Adipocyte (in vitro differentiated cells): ENCODE results near the gene ANO4.
A peak's percentile ranks its signal among the peaks of the same experiment; 100 is the strongest.

Experiments used
- DNase-seq: peaks from one replicate; pipeline ENCODE4 v3.0.0-alpha.2; 2015; ENCODE audit warnings: low read depth
- H3K27me3 ChIP-seq: replicated peaks from 2 replicates; pipeline ENCODE4 v1.7.0; 2013; ENCODE audit warnings: mild to moderate bottlenecking, low read length, moderate library complexity; ENCODE audit not compliant: control insufficient read depth, insufficient read depth
- H3K36me3 ChIP-seq: 2 replicates; pipeline ENCODE4 v1.7.0; 2013; ENCODE audit warnings: low read length, mild to moderate bottlenecking, moderate library complexity; ENCODE audit not compliant: control insufficient read depth, insufficient read depth, severe bottlenecking
- H3K4me1 ChIP-seq: 2 replicates; pipeline ENCODE4 v1.7.0; 2013; ENCODE audit warnings: mild to moderate bottlenecking, low read length, moderate library complexity; ENCODE audit not compliant: control insufficient read depth, insufficient read depth
- H3K4me3 ChIP-seq: 2 replicates; pipeline ENCODE4 v1.7.0; 2013; ENCODE audit warnings: mild to moderate bottlenecking, low read length, moderate library complexity
- H3K9ac ChIP-seq: 2 replicates; pipeline ENCODE4 v1.7.0; 2013; ENCODE audit warnings: mild to moderate bottlenecking, low read length, moderate library complexity
- H3K9me3 ChIP-seq: 2 replicates; pipeline ENCODE4 v1.7.0; 2013; ENCODE audit warnings: mild to moderate bottlenecking, low read length, moderate library complexity; ENCODE audit not compliant: control insufficient read depth

The ANO4 gene

GRCh38 chr12:100794441-100795173 is at the start of gene ANO4:
Gene ANO4, plus strand, starts transcription at chr12:100794776. Its CDS starts 107,010 bp downstream, at chr12:100901786.
- H3K9ac ChIP-seq: no peak within 1 kb of the TSS
- no peaks in the 10 kb centered on the region for H3K36me3 ChIP-seq
- peak within 1 kb of the TSS; percentile 36 for H3K4me3 ChIP-seq
- H3K27me3 ChIP-seq: peaks cover 22% of the 10 kb centered on the region
- H3K4me1 ChIP-seq: peaks cover 7% of the 10 kb centered on the region
- H3K9me3 ChIP-seq: no peaks in the 10 kb centered on the region
- peak; percentile 6 for DNase-seq

DNA sequence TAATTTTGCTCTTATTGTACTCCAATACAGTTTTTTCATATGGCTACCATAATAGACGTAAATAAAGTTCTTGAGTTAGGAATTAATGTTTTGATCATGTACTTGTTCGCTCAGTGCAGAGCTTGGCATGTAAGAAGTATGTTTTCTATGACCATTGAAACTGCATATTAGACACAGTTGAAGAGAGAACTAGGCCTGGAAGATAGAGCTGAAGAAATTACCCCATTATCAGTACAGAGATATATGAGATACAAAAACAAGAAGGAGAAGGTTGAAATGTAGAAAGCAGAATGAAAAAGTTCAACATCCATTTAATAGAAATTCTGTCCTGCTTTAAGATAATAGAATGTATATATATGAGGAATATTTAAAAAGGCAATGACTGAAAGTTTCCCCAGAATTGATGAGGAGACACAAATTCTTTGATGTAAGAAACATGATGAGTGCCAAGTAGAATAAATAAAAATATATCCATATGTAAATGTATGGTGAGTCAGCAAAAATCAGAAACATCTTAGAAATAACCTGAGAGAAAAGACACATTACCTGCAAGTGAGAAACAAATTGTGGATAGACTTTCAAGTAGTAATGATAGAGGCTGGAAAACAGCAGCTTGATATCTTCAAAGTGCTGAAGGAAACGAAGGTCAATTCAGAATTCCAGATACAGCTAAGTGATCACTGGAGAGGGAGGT is 49.1 kb upstream of the ANO4 start:
- Histone ChIP-seq H3K9ac (no peak overlapping the region), H3K4me1 (peaks cover 5% of the 10 kb centered on the region), H3K4me3 (no peak overlapping the region), H3K36me3 (no peaks in the 10 kb centered on the region), H3K9me3 (peaks cover 8% of the 10 kb centered on the region), H3K27me3 (no peaks in the 10 kb centered on the region)
- DNase-seq: no peak

GRCh38 chr12:100752841-100753240 is 41.7 kb upstream of the ANO4 start:
- Histone ChIP-seq H3K4me3 (no peak overlapping the region), H3K9ac (no peak overlapping the region), H3K4me1 (no peaks in the 10 kb centered on the region), H3K27me3 (no peaks in the 10 kb centered on the region), H3K36me3 (no peaks in the 10 kb centered on the region), H3K9me3 (peaks cover 15% of the 10 kb centered on the region)
- no peak for DNase-seq

- Histone ChIP-seq H3K9ac (no peak overlapping the region), H3K9me3 (peaks cover 15% of the 10 kb centered on the region), H3K36me3 (no peaks in the 10 kb centered on the region), H3K27me3 (no peaks in the 10 kb centered on the region), H3K4me1 (no peaks in the 10 kb centered on the region), H3K4me3 (no peak overlapping the region)
- no peak for DNase-seq
Measured at GRCh38 chr12:100753837-100754236, 40.7 kb upstream of the ANO4 start.

- Histone ChIP-seq H3K4me3 (no peak overlapping the region), H3K36me3 (no peaks in the 10 kb centered on the region), H3K27me3 (no peaks in the 10 kb centered on the region), H3K9ac (no peak overlapping the region), H3K4me1 (no peaks in the 10 kb centered on the region), H3K9me3 (peaks cover 15% of the 10 kb centered on the region)
- no peak for DNase-seq
Measured at GRCh38 chr12:100755186-100755585, 39.4 kb upstream of the ANO4 start.

DNA sequence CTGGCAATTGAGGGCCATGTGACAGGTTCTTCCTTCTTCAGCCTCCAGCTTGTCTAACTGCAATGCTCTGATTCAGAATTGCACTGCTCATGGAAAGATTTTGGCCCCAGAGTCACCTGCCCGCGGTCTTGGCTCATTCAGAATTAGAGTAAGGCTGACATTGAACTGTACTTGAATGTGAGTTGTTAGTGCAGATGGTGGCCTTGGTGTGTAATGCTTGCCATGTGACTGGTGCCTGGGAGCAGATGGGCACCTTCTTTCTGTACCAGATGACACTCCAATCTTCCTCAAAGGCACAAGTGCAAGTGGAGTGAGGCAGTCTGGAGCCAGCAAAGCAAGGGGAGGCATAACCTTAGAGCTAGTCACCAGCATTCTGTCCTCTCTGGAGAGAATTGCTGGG is 36.5 kb upstream of the ANO4 start:
- no peak overlapping the region for H3K9ac ChIP-seq
- DNase-seq: no peak
- H3K4me3 ChIP-seq: no peak overlapping the region
- no peaks in the 10 kb centered on the region for H3K4me1 ChIP-seq
- no peaks in the 10 kb centered on the region for H3K36me3 ChIP-seq
- H3K27me3 ChIP-seq: no peaks in the 10 kb centered on the region
- peaks cover 4% of the 10 kb centered on the region for H3K9me3 ChIP-seq

DNA sequence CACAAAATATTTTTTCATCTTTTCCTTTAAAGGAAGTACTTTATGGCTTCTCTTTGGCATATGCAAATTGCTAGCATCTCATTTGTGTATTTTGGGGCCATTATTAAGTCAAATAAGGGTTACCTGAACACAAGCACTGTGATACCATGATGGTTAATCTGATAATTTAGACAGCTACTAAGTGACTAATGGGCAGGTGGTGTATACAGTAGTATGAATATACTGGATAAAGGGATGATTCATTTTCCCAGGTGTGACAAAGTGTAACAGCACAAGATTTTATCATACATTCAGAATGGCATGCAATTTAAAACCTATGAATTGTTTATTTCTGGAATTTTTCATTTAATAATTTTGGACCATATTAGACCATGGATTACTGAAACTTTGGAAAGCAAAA is 27.2 kb upstream of the ANO4 start:
- Histone ChIP-seq H3K36me3 (no peaks in the 10 kb centered on the region), H3K27me3 (no peaks in the 10 kb centered on the region), H3K4me3 (no peak overlapping the region), H3K9me3 (peaks cover 4% of the 10 kb centered on the region), H3K9ac (no peak overlapping the region), H3K4me1 (no peaks in the 10 kb centered on the region)
- no peak for DNase-seq

GRCh38 chr12:100767950-100768349 is 26.6 kb upstream of the ANO4 start:
- H3K9ac ChIP-seq: no peak overlapping the region
- H3K27me3 ChIP-seq: no peaks in the 10 kb centered on the region
- peaks cover 4% of the 10 kb centered on the region for H3K9me3 ChIP-seq
- H3K4me3 ChIP-seq: no peak overlapping the region
- DNase-seq: no peak
- no peaks in the 10 kb centered on the region for H3K4me1 ChIP-seq
- no peaks in the 10 kb centered on the region for H3K36me3 ChIP-seq

DNA sequence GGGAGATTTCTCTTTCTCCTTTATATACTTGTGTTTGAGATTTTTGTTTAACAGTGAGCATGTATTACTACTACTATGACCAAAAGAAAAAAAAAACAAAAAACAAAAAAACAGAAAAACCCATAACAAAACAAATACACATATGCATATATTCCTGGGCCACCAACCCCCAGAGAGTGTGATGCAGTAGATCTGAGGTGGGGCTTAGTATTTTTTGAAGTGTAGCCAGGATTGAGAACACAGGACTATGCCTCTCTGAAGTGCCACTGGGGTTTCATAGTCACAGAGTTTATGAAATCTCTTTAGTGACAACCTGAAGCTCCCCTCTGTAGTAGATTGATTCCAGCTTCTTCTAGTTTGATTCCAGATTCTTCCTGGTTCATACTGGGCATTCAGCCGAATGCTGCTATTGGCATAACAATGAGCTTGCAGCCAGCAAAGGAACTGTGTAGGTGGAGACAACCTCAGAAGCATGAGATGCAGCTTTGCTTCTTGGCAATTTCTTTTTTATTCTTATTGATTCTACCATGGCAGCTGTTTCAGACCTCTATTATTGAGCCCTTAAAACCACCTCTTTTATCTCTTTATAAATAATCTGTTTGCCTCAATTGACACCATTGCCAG is 15.5 kb upstream of the ANO4 start:
- DNase-seq: no peak
- no peaks in the 10 kb centered on the region for H3K36me3 ChIP-seq
- no peak overlapping the region for H3K4me3 ChIP-seq
- no peaks in the 10 kb centered on the region for H3K9me3 ChIP-seq
- H3K27me3 ChIP-seq: peaks cover 11% of the 10 kb centered on the region
- no peak overlapping the region for H3K9ac ChIP-seq
- no peaks in the 10 kb centered on the region for H3K4me1 ChIP-seq

- H3K4me1 ChIP-seq: peaks cover 3% of the 10 kb centered on the region
- no peaks in the 10 kb centered on the region for H3K9me3 ChIP-seq
- peak; percentile 19 for DNase-seq
- H3K9ac ChIP-seq: no peak overlapping the region
- H3K27me3 ChIP-seq: peaks cover 4% of the 10 kb centered on the region
- H3K36me3 ChIP-seq: no peaks in the 10 kb centered on the region
- H3K4me3 ChIP-seq: no peak overlapping the region
Measured at GRCh38 chr12:100789146-100789545, 5.4 kb upstream of the ANO4 start.

GRCh38 chr12:100789975-100790374 is 4.6 kb upstream of the ANO4 start:
- Histone ChIP-seq H3K9me3 (no peaks in the 10 kb centered on the region), H3K9ac (no peak overlapping the region), H3K4me1 (peaks cover 6% of the 10 kb centered on the region), H3K4me3 (no peak overlapping the region), H3K27me3 (peaks cover 8% of the 10 kb centered on the region), H3K36me3 (no peaks in the 10 kb centered on the region)
- DNase-seq: no peak
